GM12878 (cell line): Measurements from ENCODE around the gene FAM170B. TPM values are rescaled to one million over a fixed set of nuclear protein-coding genes. Genes with fewer than 3 reads are reported as not detected.

Source experiments
- ATAC-seq: fragments of 200-7000 bp; cut with Tn5 transposase; 3 replicates; pipeline ENCODE4 v1.9.1; 2020; ENCODE audit warnings: mild to moderate bottlenecking, moderate library complexity
- BruUV-seq: library from RNA; stranded (reverse); fragments of 400-500 nt; replicated peaks from 2 replicates; lab custom pipeline; 2021; lab: Mats Ljungman, UMichigan
- CTCF ChIA-PET: fragments of 300-600 bp; sonication (Branson Sonifier 250); formaldehyde crosslinking; extraction: SDS; loops from one replicate; lab custom pipeline; 2021; ENCODE audit warnings: inconsistent platforms; lab: Yijun Ruan, JAX
- POLR2A ChIA-PET: fragments of 350-600 bp; formaldehyde crosslinking; extraction: SDS; loops from one replicate; lab custom pipeline; 2021; ENCODE audit warnings: inconsistent platforms; lab: Charles Lee
- RAD21 ChIA-PET: fragments of 300-600 bp; sonication (Branson Sonifier 250); formaldehyde crosslinking; loops from one replicate; lab custom pipeline; 2023; ENCODE audit warnings: antibody characterized with exemption; ENCODE audit not compliant: unreplicated experiment; lab: Charles Lee
- SMC1A ChIA-PET: fragments of 300-600 bp; sonication (Branson Sonifier 250); formaldehyde crosslinking; loops from one replicate; lab custom pipeline; 2023; ENCODE audit not compliant: unreplicated experiment, uncharacterized antibody; lab: Charles Lee
- DNase-seq: peaks from one replicate; pipeline ENCODE4 v3.0.0-alpha.2; 2011; ENCODE audit warnings: low read depth, low spot score
- FAIRE-seq: peaks from 3 replicates; lab custom pipeline; 2011; peaks lifted over from hg19 to GRCh38; lab: Jason Lieb, UNC
- H2AFZ ChIP-seq: 2 replicates; pipeline ENCODE4 v1.6.0; 2011; ENCODE audit warnings: low read depth, low read length, control low read depth; ENCODE audit not compliant: control insufficient read depth
- H3K27ac ChIP-seq: 2 replicates; pipeline ENCODE4 v1.5.1; 2011; ENCODE audit warnings: control low read depth; ENCODE audit not compliant: control insufficient read depth, insufficient read depth
- H3K27me3 ChIP-seq, 2 experiments: replicated peaks in 1 of 2; 2 replicates each; pipeline versions ENCODE4 v1.6.0 to v1.6.1; 2011; ENCODE audit warnings: low read length in 1 of 2; ENCODE audit not compliant: control insufficient read depth in 2 of 2, insufficient read depth in 2 of 2
- H3K36me3 ChIP-seq, 2 experiments: 2 replicates each; pipeline ENCODE4 v1.5.1; 2011; ENCODE audit warnings: low read length in 1 of 2; ENCODE audit not compliant: control insufficient read depth in 2 of 2, insufficient read depth in 2 of 2
- H3K4me1 ChIP-seq: 2 replicates; pipeline ENCODE4 v1.6.1; 2011; ENCODE audit warnings: mild to moderate bottlenecking, low read length, moderate library complexity, mixed read lengths; ENCODE audit not compliant: control insufficient read depth, insufficient read depth
- H3K4me2 ChIP-seq: 2 replicates; pipeline ENCODE4 v1.6.0; 2011; ENCODE audit warnings: control low read depth; ENCODE audit not compliant: control insufficient read depth, insufficient read depth
- H3K4me3 ChIP-seq: fragments of 200-600 bp; sonication (generic); 2 replicates; pipeline ENCODE4 v1.5.1; 2016
- H3K79me2 ChIP-seq: 2 replicates; pipeline ENCODE4 v1.6.0; 2011; ENCODE audit warnings: low read length; ENCODE audit not compliant: control insufficient read depth, insufficient read depth
- H3K9ac ChIP-seq: 2 replicates; pipeline ENCODE4 v1.8.0; 2011; ENCODE audit warnings: low read length, control low read depth, mixed read lengths; ENCODE audit not compliant: control insufficient read depth, insufficient read depth
- H3K9me3 ChIP-seq: replicated peaks from 3 replicates; pipeline ENCODE4 v1.5.1; 2011; ENCODE audit warnings: mild to moderate bottlenecking, low read length; ENCODE audit not compliant: control insufficient read depth, insufficient read depth
- H4K20me1 ChIP-seq: 2 replicates; pipeline ENCODE4 v1.6.0; 2011; ENCODE audit not compliant: control insufficient read depth, insufficient read depth
- CEBPB ChIP-seq, 2 experiments: fragments of 150-350 bp in 1 of 2; IDR thresholded peaks; 2 replicates each; pipeline ENCODE4 v1.6.1; 2012 to 2014; ENCODE audit warnings: low read depth in 2 of 2, low read length in 2 of 2, borderline replicate concordance in 1 of 2, inconsistent platforms in 1 of 2
- CTCF ChIP-seq, 3 experiments: IDR thresholded peaks in 2 of 3; conservative IDR thresholded peaks in 1 of 3; 2 replicates each; pipeline ENCODE4 v1.5.1; 2011; ENCODE audit warnings: low read depth in 3 of 3, low read length in 3 of 3, mild to moderate bottlenecking in 3 of 3, control low read depth in 2 of 3, moderate library complexity in 2 of 3, inconsistent platforms in 1 of 3, mixed read lengths in 1 of 3; ENCODE audit not compliant: control insufficient read depth in 2 of 3, insufficient read depth in 1 of 3; ENCODE audit errors: extremely low read depth in 1 of 3
- MLLT1 ChIP-seq: fragments of 450-650 bp; IDR thresholded peaks from 2 replicates; pipeline ENCODE4 v1.6.1; 2016; ENCODE audit warnings: mild to moderate bottlenecking
- POLR2A ChIP-seq: IDR thresholded peaks from 2 replicates; pipeline ENCODE4 v1.6.1; 2011; ENCODE audit warnings: low read depth, mild to moderate bottlenecking, low read length
- SIX5 ChIP-seq: IDR thresholded peaks from 2 replicates; pipeline ENCODE4 v1.6.1; 2011; ENCODE audit warnings: mild to moderate bottlenecking, low read depth, low read length, moderate library complexity; ENCODE audit not compliant: severe bottlenecking
- SRF ChIP-seq, 2 experiments: IDR thresholded peaks; 2 replicates each; pipeline ENCODE4 v1.6.1; 2011; ENCODE audit warnings: low read depth in 2 of 2, low read length in 2 of 2, mild to moderate bottlenecking in 1 of 2, moderate library complexity in 1 of 2
- SUPT20H ChIP-seq: IDR thresholded peaks from 2 replicates; pipeline ENCODE4 v1.6.1; 2011; ENCODE audit warnings: low read depth, mild to moderate bottlenecking, low read length, moderate library complexity, borderline replicate concordance; ENCODE audit not compliant: control insufficient read depth
- ZBTB4 ChIP-seq: fragments of 450-650 bp; formaldehyde crosslinking; IDR thresholded peaks from 2 replicates; pipeline ENCODE4 v1.4.0; 2022; ENCODE audit warnings: mild to moderate bottlenecking, moderate library complexity
- ZNF687 ChIP-seq: fragments of 450-650 bp; IDR thresholded peaks from 2 replicates; pipeline ENCODE4 v1.6.1; 2017; ENCODE audit warnings: mild to moderate bottlenecking, moderate library complexity
- WGBS: methylation state at CpG from one replicate; pipeline ENCODE4 v1.1.6; 2016; ENCODE audit warnings: low lambda C conversion rate; ENCODE audit not compliant: insufficient replicate concordance, insufficient coverage; ENCODE audit errors: missing lambda C conversion rate; 5-methylcytosine and 5-hydroxymethylcytosine counted together
- in situ Hi-C: fragments of 300-500 bp; cut with MboI; formaldehyde crosslinking; loops from 9 replicates; pipeline ENCODE4 v1.14.3; 2018; ENCODE audit warnings: mixed read lengths
- intact Hi-C: fragments of 100-400 bp; cut with micrococcal nuclease; formaldehyde crosslinking; loops from one replicate; pipeline ENCODE4 v1.14.2; 2022; ENCODE audit not compliant: unreplicated experiment
- polyA plus RNA-seq, 11 experiments: library from polyadenylated mRNA; depleted of rRNA in 4 of 11; unstranded in 6 of 11; stranded (reverse) in 5 of 11; fragments of >200 nt; fragmentation: Nextera tagmentation in 4 of 11; fragmentation: Illumina TruSeq in 1 of 11; extraction: Ambion mirVana in 4 of 11; extraction: Trizol in 1 of 11; gene quantifications; 1 replicate in 1 of 11; 2 replicates in 10 of 11; pipeline versions ENCODE4 v1.2.1 to v1.2.3, GENCODE V29; 2011 to 2016; ENCODE audit warnings: inconsistent platforms in 2 of 11, missing spikeins in 2 of 11, low read depth in 1 of 11
- total RNA-seq, 4 experiments: library from RNA; depleted of rRNA in 3 of 4; stranded (reverse); fragments of >200 nt in 3 of 4; fragmentation: Illumina TruSeq in 1 of 4; extraction: Trizol in 1 of 4; gene quantifications; 2 replicates each; pipeline versions ENCODE4 v1.2.1 to v1.2.3, GENCODE V29; 2013 to 2021

The FAM170B gene
- total and polyA plus RNA-seq, 10 of the 15 experiments (the other 5 are each of a cell fraction or from before 2014, with no cell fraction given) = not detected

GRCh38 chr10:49090696-49091380, 43.0 kb downstream of the FAM170B start:
- no TSS peak for BruUV-seq
- in situ Hi-C loops (no loop called here), intact Hi-C loops (no loop called here)
- no peak overlapping the region for H3K9ac ChIP-seq
- ChIA-PET SMC1A (no interaction called here), POLR2A (interaction anchor here (1.1 kb wide), 1 partner anchor 9 kb away, joined by 3 read pairs; no protein-coding TSS in a partner anchor), RAD21 (no interaction called here), CTCF (no interaction called here)
- no peak overlapping the region for H3K4me3 ChIP-seq
- no peaks in the 10 kb centered on the region for H3K79me2 ChIP-seq
- H3K4me1 ChIP-seq = no peaks in the 10 kb centered on the region
- H3K27me3 ChIP-seq = no peaks in the 10 kb centered on the region; a peak in 2 of 4 replicates
- no peak overlapping the region for H3K4me2 ChIP-seq
- FAIRE-seq (no peak), DNase-seq (no peak), ATAC-seq (no peak)
- no peaks in the 10 kb centered on the region for H3K36me3 ChIP-seq
- H2AFZ ChIP-seq = no peak overlapping the region
- no peak overlapping the region for H3K27ac ChIP-seq
- H4K20me1 ChIP-seq = no peaks in the 10 kb centered on the region
- WGBS = 33% methylated on average over 6 of the region's 6 CpGs
- peaks cover 2% of the 10 kb centered on the region; the same call in 1 of the 3 replicates for H3K9me3 ChIP-seq
- TF ChIP-seq MLLT1 (no peak), ZNF687 (no peak), SIX5 (no peak), SUPT20H (no peak), CEBPB (IDR thresholded peaks at IDR 0.05; ENCODE audit: borderline replicate concordance in 1 of 2, low read depth in 2 of 2, low read length in 2 of 2) (no peak), ZBTB4 (CRISPR knock-in tag) (no peak), POLR2A (no peak), CTCF (IDR thresholded peaks at IDR 0.05 in 2 of 3, conservative IDR thresholded peaks at IDR 0.05 in 1 of 3; ENCODE audit: control insufficient read depth in 2 of 3, extremely low read depth in 1 of 3, insufficient read depth in 1 of 3, low read depth in 3 of 3, low read length in 3 of 3) (no peak), SRF (IDR thresholded peaks at IDR 0.05; ENCODE audit: low read depth in 2 of 2, low read length in 2 of 2) (no peak)
